Thyroid gland (tissue), 4 donors: ENCODE data around the gene EFCC1.

Experiments used
- POLR2A ChIP-seq, 2 donors: fragments of 450-650 bp; IDR thresholded peaks; one replicate each; pipeline ENCODE4 v1.6.1; 2017; ENCODE audit warnings: antibody characterized with exemption in 2 of 2, mild to moderate bottlenecking in 2 of 2, moderate library complexity in 1 of 2
- TF ChIP-seq, protein P1 (sequence below), 6 experiments: fragments of 200-600 bp in 3 of 6; fragments of 450-650 bp in 3 of 6; sonication (generic) in 3 of 6; IDR thresholded peaks; one replicate each; pipeline ENCODE4 v1.5.1; 2016 to 2019; ENCODE audit warnings: antibody characterized with exemption in 6 of 6, mild to moderate bottlenecking in 2 of 6, inconsistent platforms in 1 of 6, moderate library complexity in 1 of 6

- TF ChIP-seq, protein P1, sequence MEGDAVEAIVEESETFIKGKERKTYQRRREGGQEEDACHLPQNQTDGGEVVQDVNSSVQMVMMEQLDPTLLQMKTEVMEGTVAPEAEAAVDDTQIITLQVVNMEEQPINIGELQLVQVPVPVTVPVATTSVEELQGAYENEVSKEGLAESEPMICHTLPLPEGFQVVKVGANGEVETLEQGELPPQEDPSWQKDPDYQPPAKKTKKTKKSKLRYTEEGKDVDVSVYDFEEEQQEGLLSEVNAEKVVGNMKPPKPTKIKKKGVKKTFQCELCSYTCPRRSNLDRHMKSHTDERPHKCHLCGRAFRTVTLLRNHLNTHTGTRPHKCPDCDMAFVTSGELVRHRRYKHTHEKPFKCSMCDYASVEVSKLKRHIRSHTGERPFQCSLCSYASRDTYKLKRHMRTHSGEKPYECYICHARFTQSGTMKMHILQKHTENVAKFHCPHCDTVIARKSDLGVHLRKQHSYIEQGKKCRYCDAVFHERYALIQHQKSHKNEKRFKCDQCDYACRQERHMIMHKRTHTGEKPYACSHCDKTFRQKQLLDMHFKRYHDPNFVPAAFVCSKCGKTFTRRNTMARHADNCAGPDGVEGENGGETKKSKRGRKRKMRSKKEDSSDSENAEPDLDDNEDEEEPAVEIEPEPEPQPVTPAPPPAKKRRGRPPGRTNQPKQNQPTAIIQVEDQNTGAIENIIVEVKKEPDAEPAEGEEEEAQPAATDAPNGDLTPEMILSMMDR (IDR thresholded peaks at IDR 0.05) = no peak
- TF ChIP-seq POLR2A (IDR thresholded peaks at IDR 0.05) = peak in 1 of 2 donors; percentile 59
These were observed 7.5 kb upstream of the EFCC1 start, which contains the start of gene CFAP92 for GRCh38 chr3:128993461-128994172.
